KMS-11 (cell line): ENCODE results near the gene ELF1.

Source experiments
- H2AFZ ChIP-seq: fragments of 200-600 bp; sonication (generic); 2 replicates; pipeline ENCODE4 v1.6.1; 2016; ENCODE audit warnings: antibody characterized with exemption, mixed run types, low read depth
- H3K27ac ChIP-seq: fragments of 200-600 bp; sonication (generic); 2 replicates; pipeline ENCODE4 v1.6.1; 2016; ENCODE audit warnings: mild to moderate bottlenecking, mixed run types
- H3K27me3 ChIP-seq: fragments of 200-600 bp; sonication (generic); 2 replicates; pipeline ENCODE4 v1.6.1; 2017; ENCODE audit warnings: mild to moderate bottlenecking, low read depth, mixed run types, moderate library complexity; ENCODE audit not compliant: insufficient read depth
- H3K36me3 ChIP-seq: fragments of 200-600 bp; sonication (generic); 2 replicates; pipeline ENCODE4 v1.6.1; 2017; ENCODE audit warnings: mild to moderate bottlenecking, mixed run types; ENCODE audit not compliant: insufficient read depth
- H3K4me1 ChIP-seq: fragments of 200-600 bp; sonication (generic); 2 replicates; pipeline ENCODE4 v1.6.1; 2016; ENCODE audit warnings: mild to moderate bottlenecking, low read depth, mixed run types; ENCODE audit not compliant: poor library complexity, severe bottlenecking
- H3K4me2 ChIP-seq: fragments of 200-600 bp; sonication (generic); 2 replicates; pipeline ENCODE4 v1.7.0; 2016; ENCODE audit warnings: mild to moderate bottlenecking, mixed run types
- H3K4me3 ChIP-seq: fragments of 200-600 bp; sonication (generic); IDR thresholded peaks from 2 replicates; pipeline ENCODE4 v1.6.1; 2017; ENCODE audit warnings: low read depth, low read length, mixed read lengths; ENCODE audit not compliant: insufficient read depth
- H3K79me2 ChIP-seq: fragments of 200-600 bp; sonication (generic); 2 replicates; pipeline ENCODE4 v1.6.1; 2016; ENCODE audit warnings: low read depth, mixed run types; ENCODE audit not compliant: insufficient read depth
- H3K9ac ChIP-seq: fragments of 200-600 bp; sonication (generic); 2 replicates; pipeline ENCODE4 v1.6.1; 2016; ENCODE audit warnings: mild to moderate bottlenecking, mixed run types
- H4K20me1 ChIP-seq: fragments of 200-600 bp; sonication (generic); 2 replicates; pipeline ENCODE4 v1.6.1; 2016; ENCODE audit warnings: mild to moderate bottlenecking, mixed run types; ENCODE audit not compliant: insufficient read depth
- CTCF ChIP-seq: fragments of 200-600 bp; sonication (generic); conservative IDR thresholded peaks from 2 replicates; pipeline ENCODE4 v1.6.1; 2017; ENCODE audit warnings: low read depth, mild to moderate bottlenecking, antibody characterized with exemption, low read length, moderate library complexity, mixed read lengths

Gene ELF1

GRCh38 chr13:41007744-41008128 is 11.4 kb downstream of the ELF1 start:
- peak overlapping the region; percentile 46; the same call in 1 of the 2 replicates for H3K9ac ChIP-seq
- no peak overlapping the region for H3K4me3 ChIP-seq
- no peaks in the 10 kb centered on the region for H3K27me3 ChIP-seq
- H3K36me3 ChIP-seq: no peaks in the 10 kb centered on the region
- no peak for TF ChIP-seq CTCF
- H2AFZ ChIP-seq: no peak overlapping the region
- peaks cover 96% of the 10 kb centered on the region for H3K79me2 ChIP-seq
- peak overlapping the region; percentile 81 for H3K27ac ChIP-seq
- no peaks in the 10 kb centered on the region for H4K20me1 ChIP-seq
- peaks cover 97% of the 10 kb centered on the region for H3K4me1 ChIP-seq
- peak overlapping the region; percentile 96 for H3K4me2 ChIP-seq

DNA sequence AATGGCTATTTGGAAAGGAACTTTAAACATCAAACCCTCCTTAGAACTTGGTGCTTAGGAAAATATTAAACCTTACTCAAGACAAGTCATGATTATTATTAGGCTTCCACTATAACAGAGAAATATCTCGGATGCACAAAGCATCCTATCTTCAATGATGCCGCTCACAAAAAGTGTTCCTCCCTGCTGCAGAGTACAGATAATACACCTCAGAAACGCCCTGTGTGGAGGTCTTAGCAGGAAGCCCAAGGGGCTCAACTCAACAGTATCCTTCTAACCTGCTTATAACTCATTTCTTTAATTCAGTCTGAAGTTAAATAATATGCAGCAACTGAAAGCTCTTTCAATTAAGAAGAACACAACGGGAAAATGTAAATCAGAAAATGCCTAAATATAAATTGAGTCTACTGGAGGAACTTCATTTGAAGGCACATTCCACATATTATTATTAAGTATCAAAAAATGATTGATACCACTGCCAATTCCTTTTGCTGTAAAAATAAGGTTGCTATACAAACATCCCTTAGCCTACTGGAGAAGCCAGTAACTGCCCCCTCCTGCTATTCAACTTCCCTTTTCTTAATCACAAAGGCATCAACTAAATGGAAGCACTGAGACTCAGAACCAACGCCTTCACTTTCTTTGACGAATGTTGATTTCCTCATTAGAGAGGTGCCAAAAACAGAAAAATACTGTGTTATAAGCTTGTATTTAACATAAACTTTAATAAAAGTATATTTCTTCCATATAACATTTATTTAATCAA is 12.0 kb downstream of the ELF1 start:
- Histone ChIP-seq H3K4me3 (no peak overlapping the region), H3K36me3 (no peaks in the 10 kb centered on the region), H3K4me1 (peaks cover 97% of the 10 kb centered on the region), H4K20me1 (no peaks in the 10 kb centered on the region), H3K27ac (peak overlapping the region; percentile 81), H3K27me3 (no peaks in the 10 kb centered on the region), H3K9ac (peak overlapping the region; percentile 46; the same call in 1 of the 2 replicates), H2AFZ (no peak overlapping the region), H3K4me2 (peak overlapping the region; percentile 96), H3K79me2 (peaks cover 96% of the 10 kb centered on the region)
- TF ChIP-seq CTCF: no peak

DNA sequence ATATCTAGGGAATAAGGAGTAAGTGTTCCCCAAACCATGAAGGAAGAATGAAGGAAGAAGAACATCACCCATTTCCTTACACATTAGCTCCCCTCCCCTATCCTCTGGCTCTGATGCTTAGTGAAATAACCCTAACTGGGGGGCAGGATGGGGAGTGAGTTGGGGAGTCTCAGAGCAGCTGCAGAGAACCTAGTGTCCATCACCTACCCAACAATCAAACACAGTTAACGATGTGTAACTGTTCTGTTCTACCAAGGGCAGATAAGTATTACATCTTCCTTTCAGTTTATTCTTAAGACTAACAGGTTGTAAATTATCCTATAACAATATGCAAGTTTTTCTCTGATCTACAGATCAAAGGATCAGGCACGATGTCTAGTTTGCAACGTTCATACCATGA is 12.8 kb downstream of the ELF1 start:
- peaks cover 96% of the 10 kb centered on the region for H3K79me2 ChIP-seq
- peak overlapping the region; percentile 96 for H3K4me2 ChIP-seq
- no peaks in the 10 kb centered on the region for H3K27me3 ChIP-seq
- H3K36me3 ChIP-seq: no peaks in the 10 kb centered on the region
- H2AFZ ChIP-seq: no peak overlapping the region
- peak overlapping the region; percentile 81 for H3K27ac ChIP-seq
- H3K4me1 ChIP-seq: peaks cover 97% of the 10 kb centered on the region
- H3K9ac ChIP-seq: peak overlapping the region; percentile 46; the same call in 1 of the 2 replicates
- no peak overlapping the region for H3K4me3 ChIP-seq
- TF ChIP-seq CTCF: no peak
- no peaks in the 10 kb centered on the region for H4K20me1 ChIP-seq

- Histone ChIP-seq H3K4me3 (no peak overlapping the region), H3K4me2 (peak overlapping the region; percentile 96), H3K36me3 (no peaks in the 10 kb centered on the region), H3K9ac (peak overlapping the region; percentile 46; the same call in 1 of the 2 replicates), H3K27me3 (no peaks in the 10 kb centered on the region), H4K20me1 (no peaks in the 10 kb centered on the region), H2AFZ (no peak overlapping the region), H3K27ac (peak overlapping the region; percentile 81), H3K79me2 (peaks cover 96% of the 10 kb centered on the region), H3K4me1 (peaks cover 95% of the 10 kb centered on the region)
- TF ChIP-seq CTCF: no peak
Observed at GRCh38 chr13:41005704-41006103, 13.4 kb downstream of the ELF1 start.
